ENCODE data around the gene BANF1. TPM values are rescaled to one million over a fixed set of nuclear protein-coding genes. Genes with fewer than 3 reads are reported as not detected.

BANF1 gene
- total and polyA plus RNA-seq, 2 donors (not counting 3 experiments of a cell fraction or from before 2014, with no cell fraction given) = 269 to 376 TPM

DNA sequence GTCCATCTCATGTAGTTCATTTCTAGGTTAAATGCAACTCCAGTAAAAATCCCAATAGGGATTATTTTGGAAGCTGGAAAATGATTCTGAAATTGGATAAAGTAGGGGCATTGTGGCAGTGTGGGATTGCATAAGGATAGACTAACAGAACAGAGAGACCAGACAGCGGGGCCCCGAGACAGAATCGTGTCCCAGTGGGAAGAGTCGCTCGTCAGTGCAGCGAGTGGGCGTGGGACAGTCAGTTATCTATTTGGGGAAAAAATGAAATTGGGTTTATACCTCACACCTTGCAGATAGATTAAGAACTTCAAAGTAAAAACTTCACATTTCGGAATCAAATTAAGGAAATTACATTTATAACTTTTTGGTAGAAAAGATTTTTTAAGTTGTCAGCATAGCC, 30.2 kb upstream of the BANF1 start:
- Histone ChIP-seq H3K36me3 (ENCODE audit: control insufficient read depth in 2 of 2, extremely low read depth in 1 of 2, insufficient read depth in 2 of 2, low read length in 2 of 2) (peaks cover 7 to 40% of the 10 kb centered on the region in 2 experiments), H3K9me1 (replicated peaks; ENCODE audit: control insufficient read depth, extremely low read depth, insufficient read depth, low read length) (no peaks in the 10 kb centered on the region), H3K4me1 (ENCODE audit: control insufficient read depth, extremely low read depth, insufficient read depth, low read length) (no peaks in the 10 kb centered on the region), H3K79me2 (ENCODE audit: control insufficient read depth, insufficient read depth, low read length) (no peaks in the 10 kb centered on the region), H3K4me2 (ENCODE audit: insufficient read depth, low read length) (no peak overlapping the region), H4K20me1 (replicated peaks; ENCODE audit: control insufficient read depth, extremely low read depth, insufficient read depth, low read length) (no peaks in the 10 kb centered on the region), H3K27me3 (ENCODE audit: control insufficient read depth in 2 of 2, insufficient read depth in 2 of 2, low read length in 2 of 2) (no peaks in the 10 kb centered on the region), H2AFZ (ENCODE audit: low read depth, low read length) (no peak overlapping the region), H3K9me3 (replicated peaks; ENCODE audit: control insufficient read depth, insufficient read depth, low read length) (no peaks in the 10 kb centered on the region), H3K4me3 (replicated peaks in 1 of 3; ENCODE audit: insufficient read depth in 1 of 3, low read depth in 1 of 3, low read length in 3 of 3) (no peak overlapping the region), H3K27ac (ENCODE audit: insufficient read depth, low read depth, low read length) (no peak overlapping the region), H3K9ac (replicated peaks; ENCODE audit: extremely low read depth, insufficient read depth, low read length) (no peak overlapping the region)
- FAIRE-seq = no peak
- DNase-seq (ENCODE audit: low read depth, low spot score) = no peak
- BruUV-seq (replicated peaks) = no TSS peak
- POLR2A ChIA-PET = interaction anchor here (0.6 kb wide), 1 partner anchor 76 kb away, joined by 4 read pairs; no protein-coding TSS in a partner anchor
- intact Hi-C loops (cut with micrococcal nuclease) (no loop called here), dilution Hi-C loops (cut with MboI; ENCODE audit: extremely low pct_ligation_motif_present, low sequenced_read_pairs) (no loop called here)
- CTCF ChIA-PET = interaction anchor here (1.4 to 1.9 kb wide), 3 partner anchors 11 to 100 kb away, joined by 3 to 8 read pairs (median 3); no protein-coding TSS in a partner anchor
- TF ChIP-seq, protein P1, sequence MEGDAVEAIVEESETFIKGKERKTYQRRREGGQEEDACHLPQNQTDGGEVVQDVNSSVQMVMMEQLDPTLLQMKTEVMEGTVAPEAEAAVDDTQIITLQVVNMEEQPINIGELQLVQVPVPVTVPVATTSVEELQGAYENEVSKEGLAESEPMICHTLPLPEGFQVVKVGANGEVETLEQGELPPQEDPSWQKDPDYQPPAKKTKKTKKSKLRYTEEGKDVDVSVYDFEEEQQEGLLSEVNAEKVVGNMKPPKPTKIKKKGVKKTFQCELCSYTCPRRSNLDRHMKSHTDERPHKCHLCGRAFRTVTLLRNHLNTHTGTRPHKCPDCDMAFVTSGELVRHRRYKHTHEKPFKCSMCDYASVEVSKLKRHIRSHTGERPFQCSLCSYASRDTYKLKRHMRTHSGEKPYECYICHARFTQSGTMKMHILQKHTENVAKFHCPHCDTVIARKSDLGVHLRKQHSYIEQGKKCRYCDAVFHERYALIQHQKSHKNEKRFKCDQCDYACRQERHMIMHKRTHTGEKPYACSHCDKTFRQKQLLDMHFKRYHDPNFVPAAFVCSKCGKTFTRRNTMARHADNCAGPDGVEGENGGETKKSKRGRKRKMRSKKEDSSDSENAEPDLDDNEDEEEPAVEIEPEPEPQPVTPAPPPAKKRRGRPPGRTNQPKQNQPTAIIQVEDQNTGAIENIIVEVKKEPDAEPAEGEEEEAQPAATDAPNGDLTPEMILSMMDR (IDR thresholded peaks at IDR 0.05; ENCODE audit: extremely low read depth in 1 of 2, insufficient read depth in 1 of 2, low read depth in 1 of 2, low read length in 2 of 2) = no peak
- no peak for TF ChIP-seq JUN (IDR thresholded peaks at IDR 0.05; ENCODE audit: borderline replicate concordance, insufficient read depth, insufficient read length, low read depth)
- no peak for TF ChIP-seq FOS (IDR thresholded peaks at IDR 0.05; ENCODE audit: borderline replicate concordance, insufficient read depth, low read length)
- no peak for TF ChIP-seq EZH2 (IDR thresholded peaks at IDR 0.05; ENCODE audit: borderline replicate concordance, low read depth, low read length, severe bottlenecking)

Measured in endothelial cell of umbilical vein (primary cell).